Embryonic facial prominence (tissue), 1 donor: ENCODE measurements around the gene ZMAT5.

Experiments used
- DNase-seq: peaks from one replicate; pipeline ENCODE4 v3.0.0-alpha.2; 2016; ENCODE audit errors: extremely low spot score

ZMAT5 gene

DNA sequence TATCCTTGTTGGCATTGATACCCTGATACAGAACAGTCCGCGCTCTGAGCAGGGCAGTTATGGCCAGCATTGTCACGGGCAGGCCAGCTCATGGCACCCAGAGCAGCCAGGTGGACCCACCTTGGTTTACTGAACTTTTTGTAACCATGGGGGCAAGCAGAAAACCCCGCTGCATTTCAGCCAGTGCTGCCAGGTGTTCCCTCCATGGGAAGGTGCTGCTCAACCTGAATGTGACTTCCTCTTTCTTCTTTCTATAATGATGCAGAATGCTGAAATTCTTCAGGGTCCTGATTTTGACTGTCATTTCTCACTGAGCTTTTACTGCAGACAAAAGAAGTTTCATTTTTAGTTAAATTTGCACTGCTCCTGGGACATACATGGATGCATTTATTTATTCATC, 82.6 kb downstream of the ZMAT5 start:
- DNase-seq, result no peak

GRCh38 chr22:29683536-29683935, 83.3 kb downstream of the ZMAT5 start:
- DNase-seq, result no peak
